Mucosa of descending colon (tissue), 3 donors: Measurements from ENCODE around the gene GALNTL6. TPM values are rescaled to one million over a fixed set of nuclear protein-coding genes. Genes with fewer than 3 reads are reported as not detected.

Experiments
- ATAC-seq: fragments of 200-7000 bp; cut with Tn5 transposase; one replicate; pipeline ENCODE4 v1.9.1; 2020; ENCODE audit warnings: mild to moderate bottlenecking, moderate library complexity
- DNase-seq, 3 donors: peaks; one replicate each; pipeline ENCODE4 v3.0.0-alpha.2; 2020
- H3K36me3 ChIP-seq: fragments of 200-600 bp; one replicate; pipeline ENCODE4 v1.8.0; 2021; ENCODE audit warnings: low read depth, mild to moderate bottlenecking
- H3K4me1 ChIP-seq: fragments of 200-600 bp; one replicate; pipeline ENCODE4 v1.8.0; 2021; ENCODE audit warnings: low read depth, mild to moderate bottlenecking
- H3K4me3 ChIP-seq: fragments of 200-600 bp; one replicate; pipeline ENCODE4 v1.8.0; 2021; ENCODE audit warnings: mild to moderate bottlenecking
- H3K9me3 ChIP-seq: fragments of 200-600 bp; one replicate; pipeline ENCODE4 v1.8.0; 2021; ENCODE audit warnings: mild to moderate bottlenecking
- intact Hi-C, 2 donors: fragments of 100-400 bp; cut with DNase I in 1 of 2; cut with micrococcal nuclease in 1 of 2; formaldehyde crosslinking; loops; one replicate each; pipeline versions ENCODE4 v1.11.0 to v1.11.1; 2022; cut with DNase I, micrococcal nuclease
- total RNA-seq, 3 donors: library from RNA; stranded (reverse); fragmentation: NEBNext Ultra II Directional in 2 of 3; extraction: Animal tissue kit (Norgen Biotek cat#: 25700) in 2 of 3; gene quantifications; one replicate each; pipeline versions ENCODE4 v1.2.1 to v1.2.4, GENCODE V29; 2021 to 2023
- TF ChIP-seq, protein P1 (sequence below): fragments of 200-600 bp; IDR thresholded peaks from one replicate; pipeline ENCODE4 v1.8.0; 2022; ENCODE audit warnings: antibody characterized with exemption, mild to moderate bottlenecking
- donor health status: DM: no; HTN: no; CAD: no; lungs with moderate emphysema.
- donor health status: DM: no; HTN: no; CAD: no.
- donor health status: DM: no; HTN: yes; CAD: no.

Gene GALNTL6
- total RNA-seq, 3 donors from 2014 or later: 0.12 to 0.27 (median 0.19) TPM

DNA sequence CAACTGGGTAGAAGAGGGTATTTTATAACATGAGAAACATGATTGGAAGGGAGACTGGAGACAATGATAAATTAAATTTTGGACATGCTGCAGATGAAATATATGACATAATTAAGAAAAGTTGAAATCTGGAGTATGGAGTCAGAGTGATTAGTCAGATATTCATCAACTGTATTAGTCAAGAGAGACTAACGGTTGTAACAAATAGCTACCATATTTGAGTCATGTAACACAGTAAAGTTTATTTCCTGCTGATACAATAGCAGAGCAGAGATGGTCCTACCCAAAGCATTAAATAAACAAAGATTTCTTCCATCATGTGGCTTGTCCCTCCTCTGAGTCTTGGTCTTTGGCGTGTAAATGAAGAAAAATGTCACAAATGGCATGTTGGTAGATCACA lies 321.3 kb downstream of the GALNTL6 start:
- no peaks in the 10 kb centered on the region for H3K4me1 ChIP-seq
- intact Hi-C loops: no loop called here
- H3K36me3 ChIP-seq: no peaks in the 10 kb centered on the region
- no peak for DNase-seq
- H3K9me3 ChIP-seq: no peaks in the 10 kb centered on the region
- TF ChIP-seq, protein P1, sequence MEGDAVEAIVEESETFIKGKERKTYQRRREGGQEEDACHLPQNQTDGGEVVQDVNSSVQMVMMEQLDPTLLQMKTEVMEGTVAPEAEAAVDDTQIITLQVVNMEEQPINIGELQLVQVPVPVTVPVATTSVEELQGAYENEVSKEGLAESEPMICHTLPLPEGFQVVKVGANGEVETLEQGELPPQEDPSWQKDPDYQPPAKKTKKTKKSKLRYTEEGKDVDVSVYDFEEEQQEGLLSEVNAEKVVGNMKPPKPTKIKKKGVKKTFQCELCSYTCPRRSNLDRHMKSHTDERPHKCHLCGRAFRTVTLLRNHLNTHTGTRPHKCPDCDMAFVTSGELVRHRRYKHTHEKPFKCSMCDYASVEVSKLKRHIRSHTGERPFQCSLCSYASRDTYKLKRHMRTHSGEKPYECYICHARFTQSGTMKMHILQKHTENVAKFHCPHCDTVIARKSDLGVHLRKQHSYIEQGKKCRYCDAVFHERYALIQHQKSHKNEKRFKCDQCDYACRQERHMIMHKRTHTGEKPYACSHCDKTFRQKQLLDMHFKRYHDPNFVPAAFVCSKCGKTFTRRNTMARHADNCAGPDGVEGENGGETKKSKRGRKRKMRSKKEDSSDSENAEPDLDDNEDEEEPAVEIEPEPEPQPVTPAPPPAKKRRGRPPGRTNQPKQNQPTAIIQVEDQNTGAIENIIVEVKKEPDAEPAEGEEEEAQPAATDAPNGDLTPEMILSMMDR: no peak
- no peak for ATAC-seq
- H3K4me3 ChIP-seq: no peak overlapping the region

DNA sequence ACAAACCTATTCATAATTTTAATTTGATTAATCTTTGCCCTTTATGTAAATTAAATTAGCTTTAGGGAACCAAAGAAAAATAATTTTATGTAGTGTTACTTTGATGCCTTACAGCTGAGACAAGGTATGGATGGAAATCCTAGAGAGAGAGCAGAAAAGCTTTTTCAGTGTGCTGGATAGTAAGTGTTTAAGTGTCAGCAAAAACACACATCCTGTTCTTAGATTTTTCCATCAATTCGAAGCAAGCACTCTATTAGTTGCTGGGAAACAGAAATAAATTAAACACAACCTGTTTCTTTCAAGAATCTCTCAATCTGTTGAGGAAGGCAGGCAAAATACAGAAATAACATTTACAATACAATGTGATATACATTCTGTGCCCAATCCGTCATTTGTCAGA lies 327.8 kb downstream of the GALNTL6 start:
- DNase-seq (no peak), ATAC-seq (no peak)
- Histone ChIP-seq H3K9me3 (no peaks in the 10 kb centered on the region), H3K4me1 (no peaks in the 10 kb centered on the region), H3K4me3 (no peak overlapping the region), H3K36me3 (no peaks in the 10 kb centered on the region)
- TF ChIP-seq, protein P1: no peak
- intact Hi-C loops: no loop called here

DNA sequence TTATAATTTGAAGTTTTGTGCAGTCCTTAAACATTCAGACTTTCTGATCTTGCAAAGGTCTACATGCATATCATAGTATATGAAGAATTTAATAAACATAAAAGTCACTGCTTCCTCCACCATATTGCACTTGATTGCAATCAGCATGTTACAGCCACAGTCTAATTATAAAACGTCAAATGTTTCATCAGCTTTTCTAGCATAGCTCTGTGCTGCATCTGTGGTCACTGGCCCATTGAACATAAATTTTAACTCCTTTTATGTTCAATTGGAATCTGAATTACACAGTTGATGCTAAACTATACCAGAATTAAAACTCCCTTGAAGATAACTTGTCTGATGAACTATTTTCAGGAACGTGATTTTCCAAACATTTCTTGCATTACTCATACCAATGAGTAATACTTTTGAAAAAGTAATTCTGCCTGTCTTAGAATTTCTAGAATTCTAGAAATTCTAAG lies 329.1 kb downstream of the GALNTL6 start:
- Histone ChIP-seq H3K36me3 (no peaks in the 10 kb centered on the region), H3K9me3 (no peaks in the 10 kb centered on the region), H3K4me1 (no peaks in the 10 kb centered on the region), H3K4me3 (no peak overlapping the region)
- no peak for DNase-seq
- intact Hi-C loops: no loop called here
- TF ChIP-seq, protein P1: no peak
- ATAC-seq: no peak

DNA sequence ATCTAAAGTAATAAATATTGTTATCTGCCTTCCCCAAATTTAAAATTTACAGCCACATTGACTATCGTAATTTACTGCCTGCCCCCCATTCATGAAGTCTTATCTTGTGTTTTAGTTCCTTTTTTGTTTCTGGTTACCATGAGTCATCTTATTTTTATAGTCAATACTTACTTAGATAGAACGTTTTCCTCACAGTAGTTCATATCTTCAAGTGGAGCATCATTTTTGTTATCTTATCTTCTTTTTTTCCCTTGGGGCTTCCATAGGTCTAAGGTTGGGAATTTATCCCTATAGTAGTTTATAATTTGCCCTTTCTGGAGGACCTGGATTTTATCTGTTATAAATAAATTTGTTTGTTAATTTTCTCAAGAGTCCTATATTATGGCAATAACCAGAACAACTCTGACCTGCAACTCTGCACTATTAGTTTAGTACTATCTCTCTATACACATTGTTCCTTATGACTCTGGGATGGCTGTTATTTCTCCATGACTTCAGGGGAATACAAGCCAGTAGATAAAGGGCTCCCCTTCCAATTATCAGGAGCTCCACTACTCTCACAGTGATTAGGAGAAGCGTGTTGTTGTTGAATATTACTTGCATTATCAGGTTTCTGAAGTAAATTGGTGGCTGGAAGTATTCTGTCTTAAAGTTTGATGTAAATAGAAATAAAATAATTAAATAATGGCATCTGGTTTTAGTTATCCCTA lies 330.6 kb downstream of the GALNTL6 start:
- H3K9me3 ChIP-seq: no peaks in the 10 kb centered on the region
- no peak for DNase-seq
- intact Hi-C loops: no loop called here
- no peaks in the 10 kb centered on the region for H3K36me3 ChIP-seq
- no peak for ATAC-seq
- TF ChIP-seq, protein P1: no peak
- H3K4me1 ChIP-seq: no peaks in the 10 kb centered on the region
- H3K4me3 ChIP-seq: no peak overlapping the region

DNA sequence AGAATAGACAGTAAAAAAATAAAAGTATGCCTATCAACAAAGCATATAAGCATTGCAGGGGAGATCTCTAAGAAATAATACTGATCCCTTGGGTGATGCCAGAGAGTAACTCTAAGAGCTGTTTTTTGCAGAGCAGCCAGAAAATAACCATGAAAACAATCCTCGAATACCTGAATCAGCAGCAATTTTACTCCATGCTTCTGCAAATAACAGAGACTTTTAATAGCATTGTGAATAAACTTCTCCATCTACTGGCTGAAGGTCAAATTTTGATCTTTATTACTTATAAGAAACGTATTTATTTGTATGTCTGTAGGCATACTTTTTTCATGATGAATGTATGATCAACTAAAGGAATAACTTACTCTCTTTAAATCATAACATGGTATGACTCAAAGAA lies 334.5 kb downstream of the GALNTL6 start:
- DNase-seq (no peak), ATAC-seq (no peak)
- H3K4me1 ChIP-seq: no peaks in the 10 kb centered on the region
- no peaks in the 10 kb centered on the region for H3K36me3 ChIP-seq
- H3K9me3 ChIP-seq: no peaks in the 10 kb centered on the region
- H3K4me3 ChIP-seq: no peak overlapping the region
- intact Hi-C loops: no loop called here
- TF ChIP-seq, protein P1: no peak
